GM21526 (cell line): Measurements from ENCODE around the gene CTNNA3.

ENCODE experiments used
- ATAC-seq: cut with Tn5 transposase; IDR thresholded peaks from one replicate; pipeline ENCODE4 v1.9.1; 2021; ENCODE audit warnings: moderate library complexity; ENCODE audit not compliant: unreplicated experiment, low FRiP score

CTNNA3 gene

GRCh38 chr10:66788178-66788987, 907.6 kb downstream of the CTNNA3 start:
- no peak for ATAC-seq

- ATAC-seq, result no peak
Measured at GRCh38 chr10:66786709-66787108, 909.3 kb downstream of the CTNNA3 start.

GRCh38 chr10:66784770-66785169, 911.2 kb downstream of the CTNNA3 start:
- no peak for ATAC-seq

GRCh38 chr10:66783316-66783715, 912.7 kb downstream of the CTNNA3 start:
- ATAC-seq, result no peak

- no peak for ATAC-seq
Measured at GRCh38 chr10:66782776-66783175, 913.2 kb downstream of the CTNNA3 start.

- no peak for ATAC-seq
Measured at GRCh38 chr10:66782144-66782543, 913.9 kb downstream of the CTNNA3 start.

GRCh38 chr10:66780796-66781195, 915.2 kb downstream of the CTNNA3 start:
- no peak for ATAC-seq

- ATAC-seq, result no peak
Measured at GRCh38 chr10:66778351-66778750, 917.6 kb downstream of the CTNNA3 start.

- ATAC-seq, result no peak
Measured at GRCh38 chr10:66777665-66778064, 918.3 kb downstream of the CTNNA3 start.

- ATAC-seq, result no peak
Measured at GRCh38 chr10:66773472-66773817, 922.5 kb downstream of the CTNNA3 start.

GRCh38 chr10:66772548-66773471, 923.2 kb downstream of the CTNNA3 start:
- no peak for ATAC-seq

- ATAC-seq, result no peak
Measured at GRCh38 chr10:66767707-66768106, 928.3 kb downstream of the CTNNA3 start.

- ATAC-seq, result no peak
Measured at GRCh38 chr10:66762218-66762729, 933.7 kb downstream of the CTNNA3 start.

- no peak for ATAC-seq
Measured at GRCh38 chr10:66760941-66761340, 935.1 kb downstream of the CTNNA3 start.

GRCh38 chr10:66755474-66755873, 940.5 kb downstream of the CTNNA3 start:
- no peak for ATAC-seq

GRCh38 chr10:66752714-66753113, 943.3 kb downstream of the CTNNA3 start:
- ATAC-seq, result no peak

- no peak for ATAC-seq
Measured at GRCh38 chr10:66748217-66748616, 947.8 kb downstream of the CTNNA3 start.

GRCh38 chr10:66747451-66747850, 948.5 kb downstream of the CTNNA3 start:
- ATAC-seq, result no peak

GRCh38 chr10:66746711-66747110, 949.3 kb downstream of the CTNNA3 start:
- ATAC-seq, result no peak

GRCh38 chr10:66746246-66746645, 949.7 kb downstream of the CTNNA3 start:
- no peak for ATAC-seq

- ATAC-seq, result no peak
Measured at GRCh38 chr10:66744915-66745314, 951.1 kb downstream of the CTNNA3 start.
